SK-N-SH treated with all-trans-retinoic acid at 6 μM for 48 hours (cell line): ENCODE results near the gene TCF25.
"Not testable (repeated sequence)": the region's sequence is repeated elsewhere in the genome, so short reads cannot be mapped to it uniquely, and the experiment has no call there.

Source experiments
- ATAC-seq: fragments of 200-7000 bp; cut with Tn5 transposase; 3 replicates; pipeline ENCODE4 v1.9.1; 2020; ENCODE audit warnings: mild to moderate bottlenecking, moderate library complexity
- ARNTL ChIP-seq: fragments of 450-650 bp; formaldehyde crosslinking; IDR thresholded peaks from 2 replicates; pipeline ENCODE4 v1.5.0; 2020; ENCODE audit warnings: low read depth, mild to moderate bottlenecking, moderate library complexity, borderline replicate concordance
- BACH2 ChIP-seq: fragments of 250-450 bp; sonication (Bioruptor Pico); IDR thresholded peaks from 2 replicates; pipeline ENCODE4 v1.9.0; 2021; ENCODE audit warnings: mild to moderate bottlenecking, borderline replicate concordance
- CREB5 ChIP-seq: fragments of 250-450 bp; sonication (Bioruptor Pico); IDR thresholded peaks from 2 replicates; pipeline ENCODE4 v1.5.1; 2020; ENCODE audit warnings: low read depth, mild to moderate bottlenecking, moderate library complexity
- CSRNP3 ChIP-seq: fragments of 250-450 bp; sonication (Bioruptor Pico); IDR thresholded peaks from 2 replicates; pipeline ENCODE4 v1.5.1; 2021; ENCODE audit warnings: mild to moderate bottlenecking, moderate library complexity
- ESRRG ChIP-seq: fragments of 250-450 bp; sonication (Bioruptor Pico); IDR thresholded peaks from 2 replicates; pipeline ENCODE4 v1.6.1; 2021; ENCODE audit warnings: mild to moderate bottlenecking
- ISL1 ChIP-seq: fragments of 250-450 bp; sonication (Bioruptor Pico); IDR thresholded peaks from 2 replicates; pipeline ENCODE4 v2.1.2; 2022; ENCODE audit warnings: mild to moderate bottlenecking, moderate library complexity
- OSR1 ChIP-seq: fragments of 250-450 bp; sonication (Bioruptor Pico); IDR thresholded peaks from 2 replicates; pipeline ENCODE4 v1.8.0; 2022; ENCODE audit warnings: moderate library complexity, mild to moderate bottlenecking, inconsistent platforms
- PATZ1 ChIP-seq: fragments of 250-450 bp; sonication (Bioruptor Pico); IDR thresholded peaks from 2 replicates; pipeline ENCODE4 v1.8.0; 2020; ENCODE audit warnings: mild to moderate bottlenecking, moderate library complexity, borderline replicate concordance
- POU6F1 ChIP-seq: fragments of 250-450 bp; sonication (Bioruptor Pico); IDR thresholded peaks from 2 replicates; pipeline ENCODE4 v1.8.0; 2021; ENCODE audit warnings: low read depth, mild to moderate bottlenecking, moderate library complexity, borderline replicate concordance
- RARB ChIP-seq: fragments of 250-450 bp; sonication (Bioruptor Pico); IDR thresholded peaks from 2 replicates; pipeline ENCODE4 v1.8.0; 2021; ENCODE audit warnings: mild to moderate bottlenecking, moderate library complexity
- TCF4 ChIP-seq: fragments of 250-450 bp; sonication (Bioruptor Pico); IDR thresholded peaks from 2 replicates; pipeline ENCODE4 v1.8.0; 2021; ENCODE audit warnings: mild to moderate bottlenecking, moderate library complexity, borderline replicate concordance
- TSHZ2 ChIP-seq: fragments of 250-450 bp; sonication (Bioruptor Pico); IDR thresholded peaks from 2 replicates; pipeline ENCODE4 v1.5.0; 2020; ENCODE audit warnings: mild to moderate bottlenecking, moderate library complexity
- ZC3H10 ChIP-seq: fragments of 250-450 bp; sonication (Bioruptor Pico); IDR thresholded peaks from 2 replicates; pipeline ENCODE4 v1.5.1; 2021; ENCODE audit warnings: mild to moderate bottlenecking, moderate library complexity
- ZFP3 ChIP-seq: fragments of 250-450 bp; sonication (Bioruptor Pico); IDR thresholded peaks from 2 replicates; pipeline ENCODE4 v1.5.0; 2020; ENCODE audit warnings: mild to moderate bottlenecking, moderate library complexity
- ZFP30 ChIP-seq: fragments of 450-650 bp; formaldehyde crosslinking; IDR thresholded peaks from 2 replicates; pipeline ENCODE4 v1.5.0; 2022; ENCODE audit warnings: mild to moderate bottlenecking, moderate library complexity
- ZNF565 ChIP-seq: fragments of 450-650 bp; formaldehyde crosslinking; conservative IDR thresholded peaks from 2 replicates; pipeline ENCODE4 v1.5.0; 2020; ENCODE audit warnings: low read depth, mild to moderate bottlenecking, moderate library complexity

The TCF25 gene

GRCh38 chr16:89912627-89913026, 39.2 kb downstream of the TCF25 start:
- TF ChIP-seq BACH2 (CRISPR knock-in tag): no peak
- TF ChIP-seq ZC3H10 (CRISPR knock-in tag): no peak
- TF ChIP-seq CREB5 (CRISPR knock-in tag): no peak
- no peak for TF ChIP-seq PATZ1 (CRISPR knock-in tag)
- TF ChIP-seq ZFP30: no peak
- TF ChIP-seq, all 23 proteins: peak for 0
- no peak for ATAC-seq

- no peak for ATAC-seq
- TF ChIP-seq ARNTL (CRISPR knock-in tag) (no peak), ZFP3 (no peak), ZNF565 (CRISPR knock-in tag) (no peak), TSHZ2 (CRISPR knock-in tag) (no peak), CSRNP3 (CRISPR knock-in tag) (no peak), ISL1 (no peak), TCF4 (CRISPR knock-in tag) (no peak)
These were observed 40.3 kb downstream of the TCF25 start for GRCh38 chr16:89913408-89914387.

GRCh38 chr16:89914642-89915285, 41.4 kb downstream of the TCF25 start:
- ATAC-seq: not testable (repeated sequence)

GRCh38 chr16:89915303-89916232, 42.2 kb downstream of the TCF25 start:
- TF ChIP-seq RARB (CRISPR knock-in tag) (no peak), ZFP30 (no peak), OSR1 (CRISPR knock-in tag) (no peak), TCF4 (CRISPR knock-in tag) (no peak), CSRNP3 (CRISPR knock-in tag) (no peak), ISL1 (no peak), ZFP3 (no peak), TSHZ2 (CRISPR knock-in tag) (no peak), POU6F1 (CRISPR knock-in tag) (no peak), ESRRG (CRISPR knock-in tag) (no peak)
- TF ChIP-seq, all 23 proteins: peak for 0
- ATAC-seq: no peak
